GM18909 (cell line): ENCODE results near the gene MAPK4.
A peak's percentile ranks its signal among the peaks of the same experiment; 100 is the strongest.
"Not testable (repeated sequence)": the region's sequence is repeated elsewhere in the genome, so short reads cannot be mapped to it uniquely, and the experiment has no call there.

Experiments used
- ATAC-seq: cut with Tn5 transposase; IDR thresholded peaks from one replicate; pipeline ENCODE4 v1.9.1; 2021; ENCODE audit warnings: mild to moderate bottlenecking; ENCODE audit not compliant: unreplicated experiment, poor library complexity

The MAPK4 gene

DNA sequence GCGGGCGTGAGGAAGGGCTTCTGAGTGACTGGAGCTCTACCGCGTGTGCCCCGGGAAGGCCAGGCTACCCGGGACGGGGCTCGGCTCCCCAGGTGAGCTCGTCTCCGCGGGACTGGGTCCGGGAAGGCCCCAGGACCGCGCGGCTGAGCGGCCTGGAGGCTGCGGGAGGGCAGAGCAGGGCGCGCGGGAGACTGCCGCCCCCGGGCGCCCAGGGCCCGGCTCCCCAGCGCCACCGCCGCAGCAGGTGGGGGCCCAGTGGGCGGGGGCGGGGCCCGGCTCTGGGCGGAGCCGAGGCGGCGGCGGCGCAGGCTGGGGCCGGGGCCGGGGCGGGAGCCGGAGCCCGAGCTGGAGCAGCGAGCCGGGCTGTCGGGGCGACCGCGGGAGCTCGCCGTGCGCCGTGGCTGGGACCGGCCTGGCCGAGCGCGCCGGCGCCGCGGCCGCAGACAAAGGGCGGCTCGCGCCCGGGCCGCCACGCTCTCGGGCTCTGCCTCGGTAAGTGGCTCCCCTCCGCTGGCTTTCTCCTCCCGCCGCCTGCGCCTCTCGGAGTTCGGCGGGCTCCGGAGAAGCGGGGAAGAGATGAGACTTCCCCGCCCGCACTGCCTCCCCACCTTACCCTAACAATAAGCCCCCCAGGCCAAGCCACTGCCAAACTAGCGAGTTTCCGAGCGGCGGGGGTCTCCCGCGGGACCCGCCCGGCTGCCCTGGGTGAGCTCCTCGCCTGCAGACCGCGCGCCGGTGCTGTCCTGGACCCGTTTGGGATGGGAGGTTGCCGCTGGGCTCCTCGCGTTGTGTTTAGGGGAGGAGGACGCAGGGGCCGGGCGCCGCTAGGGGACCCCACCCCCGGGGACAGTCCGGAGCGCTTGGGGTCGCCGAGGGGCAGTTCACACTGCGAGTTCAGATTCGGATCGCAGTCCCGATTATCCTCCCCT is at the start of gene MAPK4:
Gene MAPK4, plus strand, starts transcription at position 336 of the 929 bp plus-strand sequence. CDS start 103,872 bp downstream, outside the sequence.
- peak; percentile 75 for ATAC-seq

DNA sequence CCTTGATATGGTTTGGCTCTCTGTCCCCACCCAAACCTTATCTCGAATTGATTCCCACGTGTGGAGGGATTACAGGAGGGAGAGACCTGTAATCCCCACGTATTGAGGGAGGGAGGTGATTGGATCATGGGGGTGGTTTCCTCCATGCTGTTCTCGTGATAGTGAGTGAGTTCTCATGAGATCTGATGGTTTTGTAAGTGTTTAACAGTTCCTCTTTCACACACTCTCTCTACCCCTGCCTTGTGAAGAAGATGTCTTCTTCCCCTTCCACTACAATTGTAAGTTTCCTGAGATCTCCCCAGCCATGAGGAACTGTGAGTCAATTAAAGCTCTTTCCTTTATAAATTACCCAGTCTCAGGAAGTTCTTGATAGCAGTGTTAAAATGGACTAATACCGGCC is 42.6 kb upstream of the MAPK4 start:
- ATAC-seq = not testable (repeated sequence)

DNA sequence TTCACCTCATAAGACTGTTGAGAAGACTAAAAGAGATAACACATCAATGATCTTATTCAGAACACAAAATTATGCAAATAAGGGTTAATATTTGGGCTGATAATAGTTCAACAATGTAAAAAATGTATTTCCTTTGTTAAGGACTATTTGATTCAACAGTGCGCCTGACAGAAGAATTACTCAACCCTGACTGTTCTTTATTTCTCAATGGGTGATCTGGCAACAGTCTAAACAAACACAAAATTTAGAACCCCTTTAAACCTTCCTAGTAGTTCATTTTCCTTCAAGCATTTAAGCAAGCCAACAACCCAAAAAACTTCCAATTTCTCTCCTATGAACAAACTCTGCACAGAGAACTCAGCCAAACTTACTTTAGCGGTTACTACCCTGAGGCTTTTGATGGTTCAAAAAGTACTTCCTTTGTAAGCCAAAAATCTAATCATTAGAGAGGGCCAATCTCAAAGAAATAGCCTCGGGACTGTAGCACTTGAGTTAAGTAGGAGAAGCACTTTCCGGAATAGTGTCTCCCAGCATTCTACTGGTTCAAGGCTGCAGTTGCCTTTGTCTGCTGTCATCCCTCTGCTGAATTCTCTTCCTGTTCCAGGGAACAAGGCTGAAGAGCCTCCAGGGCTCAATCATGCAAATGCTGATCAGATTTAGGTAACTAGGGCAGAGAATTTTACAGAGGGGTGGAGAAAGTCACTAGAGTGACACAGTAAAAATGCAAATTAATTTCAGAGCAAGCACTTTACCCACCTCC is 40.9 kb upstream of the MAPK4 start:
- ATAC-seq = no peak

DNA sequence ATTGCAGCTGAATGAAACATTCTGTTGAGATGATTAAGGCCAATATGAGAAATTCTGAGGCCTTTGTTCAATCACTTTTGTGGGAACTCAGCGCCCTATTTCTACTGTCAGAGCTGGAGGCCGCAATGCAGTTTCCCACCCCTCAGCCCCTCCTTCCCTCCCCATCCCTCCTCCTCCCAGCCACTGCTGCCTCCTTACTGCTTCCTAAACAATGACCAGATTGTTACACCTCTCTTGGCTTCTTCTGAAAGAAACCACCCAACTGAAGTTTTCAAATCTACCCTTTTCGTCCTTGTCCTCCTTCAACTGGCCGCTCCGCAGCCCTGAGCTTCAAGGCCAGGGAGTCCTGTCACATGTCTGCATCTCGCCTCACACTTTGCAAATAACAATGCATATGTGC is 36.7 kb upstream of the MAPK4 start:
- ATAC-seq = no peak

DNA sequence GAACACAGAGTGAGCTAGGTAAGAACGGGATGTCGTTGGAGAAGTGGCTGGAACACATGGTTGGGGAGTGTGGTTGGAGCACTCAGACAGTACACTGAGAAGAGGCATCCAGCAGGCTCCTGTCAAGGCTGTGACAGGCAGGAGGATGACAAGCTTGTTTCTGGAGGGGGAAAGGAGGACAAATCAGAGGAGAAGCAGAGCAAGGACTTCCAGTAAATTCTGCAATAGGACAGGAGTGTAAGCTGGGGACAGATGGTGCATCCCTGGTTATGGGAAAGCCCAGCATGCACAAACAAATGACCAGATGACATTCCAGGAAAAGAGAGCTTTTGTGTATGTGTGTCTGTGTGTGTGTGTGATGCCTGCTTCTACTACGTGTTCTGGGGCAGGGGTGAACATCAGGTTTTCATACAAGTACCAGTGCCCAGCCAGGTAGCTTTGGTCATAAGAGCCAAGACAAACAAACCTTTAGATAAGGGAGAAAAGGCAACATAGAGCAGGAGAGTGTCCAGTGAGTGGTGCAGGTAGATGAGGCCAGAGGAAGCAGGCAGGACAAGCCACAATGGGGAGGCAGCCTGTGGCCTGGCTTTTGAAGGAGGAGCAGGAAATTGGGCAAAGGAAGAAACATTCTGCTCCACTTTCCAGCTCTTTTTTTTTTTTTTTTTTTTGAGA is 32.1 kb upstream of the MAPK4 start:
- ATAC-seq = no peak

DNA sequence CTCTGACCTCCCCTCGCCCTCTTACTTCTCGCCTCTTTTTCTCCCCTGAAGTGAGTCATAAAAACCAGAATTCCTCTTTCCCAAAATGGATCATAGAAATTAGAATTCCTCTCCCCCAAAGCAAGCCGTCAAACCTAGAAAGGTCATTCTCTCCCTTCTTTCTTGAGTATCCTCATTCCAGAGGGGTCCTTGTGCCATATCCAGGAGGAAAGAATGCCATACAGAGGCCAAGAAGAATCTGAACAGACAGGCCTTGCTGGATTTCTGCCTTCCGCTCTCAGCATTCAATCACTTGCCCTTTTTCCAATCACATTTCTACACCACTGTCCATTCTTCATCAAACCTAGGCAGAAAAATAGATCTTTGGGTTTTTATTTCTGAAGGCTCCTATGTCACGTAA is 31.1 kb upstream of the MAPK4 start:
- ATAC-seq = no peak

DNA sequence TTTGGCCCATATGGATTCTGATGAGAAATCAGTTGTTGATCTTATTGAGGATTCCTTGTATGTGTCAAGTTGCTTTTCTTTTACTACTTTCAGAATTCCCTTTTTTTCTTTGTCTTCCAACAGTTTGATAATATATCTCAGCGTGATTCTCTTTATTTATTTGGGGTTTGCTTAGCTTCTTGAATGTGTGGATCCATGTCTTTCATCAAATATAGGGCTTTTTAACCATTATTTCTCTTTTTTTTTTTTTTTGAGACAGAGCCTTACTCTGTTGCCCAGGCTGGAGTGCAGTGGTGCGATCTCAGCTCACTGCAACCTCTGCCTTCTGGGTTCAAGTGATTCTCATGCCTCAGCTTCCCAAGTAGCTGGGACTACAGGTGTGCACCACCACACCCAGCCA is 26.1 kb upstream of the MAPK4 start:
- not testable (repeated sequence) for ATAC-seq

DNA sequence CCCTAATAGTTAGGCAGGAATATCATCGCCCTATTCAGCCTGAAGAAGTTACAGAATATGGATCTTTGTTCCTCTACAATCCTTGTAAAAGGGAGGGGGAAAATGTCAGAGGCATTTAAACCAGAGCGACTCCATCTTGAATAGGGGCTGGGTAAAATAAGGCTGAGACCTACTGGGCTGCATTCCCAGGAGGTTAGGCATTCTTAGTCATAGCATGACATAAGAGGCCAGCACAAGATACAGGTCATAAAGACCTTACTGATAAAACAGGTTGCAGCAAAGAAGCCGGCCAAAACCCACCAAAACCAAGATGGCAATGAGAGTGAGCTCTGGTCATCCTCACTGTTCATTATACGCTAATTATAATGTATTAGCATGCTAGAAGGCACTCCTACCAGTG is 15.4 kb upstream of the MAPK4 start:
- ATAC-seq = not testable (repeated sequence)

DNA sequence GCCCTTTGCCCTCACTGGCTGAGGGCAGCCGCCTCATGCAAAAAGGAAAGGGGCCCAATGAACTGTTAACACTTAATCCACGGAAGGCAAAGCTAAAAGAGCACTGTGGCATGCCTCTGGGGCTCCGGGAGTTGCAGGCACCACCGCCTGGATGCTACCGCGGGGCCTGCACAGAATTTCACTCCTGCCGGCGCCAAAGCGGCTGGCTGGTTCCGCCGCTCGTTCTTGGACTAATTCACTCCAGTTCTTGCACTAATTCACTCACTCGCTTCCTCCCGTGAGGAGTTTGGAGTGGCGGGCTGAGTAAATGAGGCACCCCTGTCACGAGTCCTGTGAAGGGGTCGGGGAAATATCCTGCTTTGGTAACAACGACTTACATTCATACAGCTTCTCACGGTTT is 14.0 kb upstream of the MAPK4 start:
- no peak for ATAC-seq

DNA sequence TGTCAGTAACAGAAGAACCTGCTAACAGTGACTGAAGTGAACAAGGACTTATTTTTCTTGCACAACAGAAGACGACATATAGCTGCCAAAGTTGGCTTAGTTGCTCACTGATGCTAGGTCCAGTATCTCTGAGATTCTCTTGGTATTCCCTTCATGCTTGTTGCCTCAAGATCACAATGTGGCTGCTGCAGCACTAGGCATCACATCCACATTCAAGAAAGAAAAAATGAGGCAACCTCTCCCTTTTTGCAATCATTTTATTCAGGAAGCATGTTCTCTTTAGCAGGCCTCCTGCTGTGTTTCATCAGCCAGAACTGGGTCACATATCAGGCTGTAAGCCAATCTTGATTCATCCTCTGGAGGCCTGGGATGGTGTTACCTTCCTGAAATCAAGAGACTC is 11.7 kb upstream of the MAPK4 start:
- no peak for ATAC-seq

DNA sequence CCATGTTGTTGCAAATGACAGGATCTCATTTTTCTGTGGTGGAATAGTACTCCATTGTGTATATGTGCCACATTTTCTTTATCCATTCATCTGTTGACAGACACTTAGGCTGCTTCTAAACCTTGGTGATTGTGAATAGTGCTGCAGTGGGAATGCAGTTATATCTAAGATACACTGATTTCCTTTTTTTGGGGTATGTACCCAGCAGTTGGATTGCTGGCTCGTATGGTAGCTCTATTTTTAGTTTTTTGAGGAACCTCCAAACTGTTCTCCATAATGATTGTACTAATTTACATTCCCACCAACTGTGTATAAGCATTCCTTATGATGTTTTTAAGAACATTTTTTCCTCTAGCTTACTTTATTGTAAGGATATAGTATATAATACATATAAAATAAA is 8.2 kb upstream of the MAPK4 start:
- not testable (repeated sequence) for ATAC-seq

DNA sequence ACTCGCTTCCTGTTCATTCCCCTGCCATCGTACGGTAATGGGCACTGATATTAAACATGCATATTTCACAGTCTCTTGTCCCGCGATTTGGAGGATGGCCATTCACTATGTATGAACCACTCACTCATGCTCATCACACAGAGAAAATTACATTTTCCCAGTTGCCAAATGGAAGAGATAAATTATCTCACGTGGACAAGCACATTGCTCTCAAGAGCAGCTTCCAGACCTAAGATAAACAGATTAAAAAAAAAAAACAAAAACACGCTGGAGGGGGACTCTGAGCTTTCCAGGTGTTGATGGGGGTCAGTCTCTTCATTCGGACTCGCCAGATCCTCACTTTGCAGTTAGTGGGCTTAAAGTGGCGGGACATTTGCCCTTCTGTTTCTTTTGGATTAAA is 1.7 kb upstream of the MAPK4 start:
- ATAC-seq = no peak

DNA sequence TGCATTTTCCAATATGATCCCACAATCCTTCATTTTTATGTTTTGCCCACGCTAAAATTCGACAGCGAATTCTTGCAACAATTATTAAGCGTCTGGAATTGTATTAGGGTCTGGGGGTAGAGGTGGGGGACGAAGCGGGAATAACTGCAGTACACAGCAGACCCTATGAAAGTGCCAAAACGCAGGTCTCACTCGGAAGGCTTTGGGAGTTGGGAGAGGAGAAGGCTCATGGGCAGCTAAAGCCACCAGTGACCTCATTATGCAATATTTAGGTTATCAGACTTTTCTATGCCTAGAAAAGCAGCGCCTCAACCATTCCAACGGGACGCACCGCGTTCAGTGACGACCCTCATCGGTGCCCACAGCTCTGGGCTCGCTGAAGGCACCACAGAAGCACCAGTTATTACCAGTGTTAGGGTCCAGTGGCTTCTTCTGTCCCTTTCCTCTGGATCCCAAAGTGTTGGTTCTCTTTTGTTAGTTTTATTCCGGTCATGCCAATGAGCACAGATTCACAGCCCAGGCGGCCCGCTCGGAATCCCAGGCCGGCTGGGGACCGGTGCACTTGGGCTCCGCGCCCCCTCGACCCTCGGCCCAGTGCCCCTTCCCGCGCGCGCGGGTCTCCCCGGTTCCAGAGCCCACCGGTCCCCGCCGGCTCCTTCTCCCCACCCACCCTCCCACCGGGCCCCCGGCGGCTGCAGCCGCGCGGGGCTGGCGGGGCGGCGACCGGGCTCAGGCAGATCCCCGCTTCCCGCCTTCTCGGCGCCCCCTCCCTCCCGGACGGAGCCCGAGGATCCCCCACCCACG is 737 bp upstream of the MAPK4 start:
- ATAC-seq = no peak

DNA sequence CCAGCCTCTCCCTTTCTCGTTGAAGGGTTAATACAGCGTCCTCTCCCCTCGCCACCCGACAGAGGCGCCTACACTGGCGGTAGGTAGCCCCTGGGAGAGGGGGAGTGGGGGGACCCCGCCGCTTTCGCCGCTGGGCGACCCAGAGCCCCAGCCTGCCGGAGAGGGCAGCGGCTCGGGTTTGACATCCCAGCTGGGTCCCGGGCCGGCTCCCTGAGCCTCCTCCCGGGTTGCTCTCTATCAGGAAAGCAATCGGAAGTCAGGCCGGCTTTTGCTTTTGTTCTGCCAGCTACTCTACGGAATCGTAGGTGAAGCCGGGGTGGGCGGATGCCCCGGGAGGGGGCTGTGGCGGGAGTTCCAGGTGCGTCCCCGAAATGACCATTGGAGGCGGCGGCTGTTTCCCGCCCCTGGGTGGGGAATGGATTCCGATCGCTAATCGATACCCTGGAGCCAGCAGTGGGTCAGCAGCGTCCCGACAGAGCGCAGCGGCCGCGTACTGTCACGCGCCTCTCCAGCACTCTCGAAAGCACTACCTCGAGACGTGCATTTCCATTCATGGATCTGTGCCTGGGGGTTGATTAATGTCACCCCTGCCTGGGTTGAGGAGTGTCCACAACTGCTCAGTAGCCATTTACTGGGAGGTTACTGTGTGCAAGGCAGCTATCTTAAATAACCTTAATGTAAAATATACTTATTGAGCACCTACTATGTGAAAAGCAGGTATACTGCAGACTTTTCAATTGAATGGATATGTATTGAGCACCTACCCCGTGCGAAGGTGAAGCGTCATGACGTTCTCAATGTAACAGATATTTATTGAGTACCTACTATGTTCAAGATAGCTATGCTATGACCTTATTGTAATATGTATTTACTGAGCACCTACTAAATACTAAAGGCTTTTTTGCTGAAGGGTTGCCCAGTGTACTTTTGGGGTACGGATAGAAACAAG is 1.1 kb downstream of the MAPK4 start:
- ATAC-seq = no peak

DNA sequence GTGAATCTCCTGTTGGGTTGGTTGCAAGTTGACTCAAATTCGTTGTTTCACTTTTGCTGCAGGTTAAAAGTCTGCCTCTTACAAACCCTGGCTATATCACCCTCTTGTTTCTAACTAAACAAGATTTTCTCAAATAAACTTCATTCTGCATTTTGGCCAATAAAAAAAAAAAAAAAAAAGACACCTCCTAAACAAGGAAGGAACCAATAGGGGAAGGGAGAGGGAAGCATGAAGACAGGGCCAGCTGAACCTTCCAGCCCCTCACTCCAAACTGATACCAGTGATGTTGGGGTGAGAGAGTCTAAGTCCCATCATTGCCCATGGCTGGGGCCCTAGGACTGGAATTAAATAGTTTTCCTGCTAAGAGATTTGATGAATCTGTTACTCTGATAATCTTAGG is 2.4 kb downstream of the MAPK4 start:
- ATAC-seq = not testable (repeated sequence)

DNA sequence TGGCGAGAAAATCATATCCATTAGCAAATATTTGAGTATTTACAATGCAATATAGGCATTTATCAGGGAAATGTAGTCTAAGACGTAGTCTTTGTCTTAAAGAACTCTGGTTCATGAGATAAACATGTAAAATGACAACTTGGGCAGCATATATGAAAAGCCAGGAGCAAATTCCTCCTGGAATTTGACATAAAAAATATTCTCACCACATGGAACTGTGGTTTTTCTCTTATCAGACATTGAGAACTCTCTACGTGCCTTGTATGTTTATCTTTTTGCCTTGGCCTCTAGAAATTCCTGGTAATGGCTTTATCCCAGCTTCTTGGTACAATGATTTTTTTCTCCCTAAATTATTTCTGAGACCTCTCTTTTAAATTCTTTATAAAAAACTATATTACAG is 2.8 kb downstream of the MAPK4 start:
- ATAC-seq = no peak

DNA sequence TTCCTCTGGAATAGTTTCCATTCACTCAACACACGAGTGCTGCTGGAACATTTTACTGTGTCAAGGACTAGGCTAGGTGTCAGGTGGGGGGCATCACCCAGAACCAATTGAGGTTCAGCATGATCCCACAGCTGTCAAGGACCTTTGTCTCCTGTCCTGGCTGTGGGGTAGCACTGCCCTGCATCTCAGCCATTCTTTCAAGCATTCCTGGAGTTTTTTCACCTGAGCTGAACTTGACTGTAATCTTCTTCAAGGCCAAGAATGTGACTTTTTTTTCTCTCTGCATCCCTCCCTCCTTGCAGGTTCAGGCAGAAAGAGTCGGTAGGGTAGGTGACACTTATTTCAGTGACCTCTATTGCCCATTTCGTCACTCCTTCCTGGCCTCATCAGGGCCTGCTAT is 3.5 kb downstream of the MAPK4 start:
- ATAC-seq = no peak

DNA sequence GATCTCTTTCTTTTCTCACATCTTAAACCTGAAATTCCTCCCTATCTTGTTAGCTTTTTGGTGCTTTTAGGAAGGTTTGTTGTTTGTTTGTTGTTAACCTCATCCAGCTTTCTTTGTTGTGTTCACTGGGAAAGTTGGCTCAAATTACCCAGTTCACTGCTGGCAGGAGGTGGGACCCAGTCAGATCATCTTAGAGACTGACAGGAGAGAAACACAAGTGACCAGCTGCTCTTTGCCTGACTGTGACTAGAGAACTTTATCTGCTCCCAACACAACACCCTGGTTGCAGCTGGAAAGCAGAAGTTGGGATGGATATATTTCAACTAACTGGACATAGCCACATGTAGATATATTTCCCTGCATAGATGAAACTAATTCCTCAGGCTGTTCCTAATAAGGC is 10.0 kb downstream of the MAPK4 start:
- ATAC-seq = no peak

DNA sequence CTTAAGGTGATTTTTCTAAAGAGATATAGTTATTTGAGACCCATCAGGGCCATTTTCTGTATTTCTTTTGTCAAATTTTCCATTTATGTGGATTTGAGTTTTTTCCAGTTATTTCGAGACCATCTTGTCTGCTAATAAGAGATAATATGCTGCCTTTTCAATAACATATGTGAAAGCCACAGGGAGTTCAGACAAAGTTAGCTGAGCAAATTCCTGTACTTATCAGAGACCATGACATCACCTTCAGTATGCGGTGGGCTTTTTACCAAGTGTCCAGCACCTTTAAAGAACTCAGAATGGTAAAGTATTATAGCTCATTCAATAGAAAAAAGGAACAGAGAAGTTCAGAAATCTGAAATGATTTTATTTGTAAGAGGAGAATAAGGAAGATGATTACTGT is 11.7 kb downstream of the MAPK4 start:
- ATAC-seq = no peak
